CD4-positive, alpha-beta memory T cell (primary cell): ENCODE results near the gene PLIN4. TPM values are rescaled to one million over a fixed set of nuclear protein-coding genes. Genes with fewer than 3 reads are reported as not detected.

Experiments used
- CTCF ChIA-PET: fragments of 350-600 bp; sonication (Branson Sonifier 250); formaldehyde crosslinking; loops from one replicate; lab custom pipeline; 2021; ENCODE audit warnings: inconsistent platforms; ENCODE audit not compliant: partially characterized antibody; lab: Charles Lee
- POLR2A ChIA-PET: fragments of 350-600 bp; sonication (Branson Sonifier 250); formaldehyde crosslinking; loops from one replicate; lab custom pipeline; 2021; ENCODE audit not compliant: partially characterized antibody; lab: Charles Lee
- DNase-seq, 5 donors: peaks; one replicate each; pipeline versions ENCODE4 v3.0.0 to v3.0.0-alpha.2; 2020 to 2022; ENCODE audit warnings: mixed read lengths in 1 of 5
- H3K27ac ChIP-seq: one replicate; pipeline ENCODE4 v1.7.0; 2013; ENCODE audit warnings: low read depth, low read length
- H3K27me3 ChIP-seq: 2 replicates; pipeline ENCODE4 v1.7.0; 2013; ENCODE audit warnings: mild to moderate bottlenecking, low read length, moderate library complexity; ENCODE audit not compliant: insufficient read depth
- H3K36me3 ChIP-seq: 2 replicates; pipeline ENCODE4 v1.7.0; 2013; ENCODE audit warnings: mild to moderate bottlenecking, low read length, moderate library complexity; ENCODE audit not compliant: insufficient read depth
- H3K4me1 ChIP-seq: 2 replicates; pipeline ENCODE4 v1.7.0; 2013; ENCODE audit warnings: mild to moderate bottlenecking, low read length, moderate library complexity; ENCODE audit not compliant: insufficient read depth
- H3K4me3 ChIP-seq, 2 donors: one replicate each; pipeline ENCODE4 v1.7.0; 2013; ENCODE audit warnings: low read length in 2 of 2, mild to moderate bottlenecking in 1 of 2
- H3K9me3 ChIP-seq, 2 donors: one replicate each; pipeline ENCODE4 v1.7.0; 2013; ENCODE audit warnings: low read length in 2 of 2, control low read depth in 1 of 2; ENCODE audit not compliant: control insufficient read depth in 1 of 2
- H3K27ac Mint-ChIP-seq, 7 donors: one replicate each; pipeline ENCODE4 v1.8.0; 2020 to 2021; ENCODE audit warnings: mixed read lengths in 7 of 7, mild to moderate bottlenecking in 6 of 7, inconsistent platforms in 3 of 7, moderate library complexity in 3 of 7
- H3K27me3 Mint-ChIP-seq, 2 donors: one replicate each; pipeline ENCODE4 v1.8.0; 2020 to 2021; ENCODE audit warnings: mixed read lengths in 2 of 2
- H3K36me3 Mint-ChIP-seq, 2 donors: one replicate each; pipeline ENCODE4 v1.8.0; 2020 to 2021; ENCODE audit warnings: mixed read lengths in 2 of 2, inconsistent platforms in 1 of 2, mild to moderate bottlenecking in 1 of 2
- H3K4me1 Mint-ChIP-seq, 4 donors: one replicate each; pipeline ENCODE4 v1.8.0; 2020 to 2021; ENCODE audit warnings: mixed read lengths in 4 of 4, mild to moderate bottlenecking in 1 of 4
- H3K4me3 Mint-ChIP-seq, 8 donors: one replicate each; pipeline ENCODE4 v1.8.0; 2020 to 2021; ENCODE audit warnings: mixed read lengths in 8 of 8, mild to moderate bottlenecking in 7 of 8, moderate library complexity in 6 of 8, inconsistent platforms in 3 of 8
- H3K9me3 Mint-ChIP-seq, 8 donors: one replicate each; pipeline ENCODE4 v1.8.0; 2020 to 2021; ENCODE audit warnings: mixed read lengths in 8 of 8, mild to moderate bottlenecking in 5 of 8, inconsistent platforms in 3 of 8, moderate library complexity in 1 of 8
- intact Hi-C: fragments of 100-400 bp; cut with micrococcal nuclease; formaldehyde crosslinking; loops from one replicate; pipeline ENCODE4 v1.15.1; 2023
- polyA plus RNA-seq, 2 donors: library from polyadenylated mRNA; unstranded; fragments of 300-500 nt; fragmentation: Illumina TruSeq; gene quantifications; one replicate each; pipeline ENCODE4 v1.2.3, GENCODE V29; 2021
- total RNA-seq, 2 experiments: library from RNA; stranded (reverse); gene quantifications; one replicate each; pipeline ENCODE4 v1.2.3, GENCODE V29; 2021

Gene PLIN4
- total and polyA plus RNA-seq, 4 experiments from 2014 or later = 0.14 to 0.22 (median 0.17) TPM; not detected in 1

GRCh38 chr19:4504891-4505569 is 13.3 kb downstream of the PLIN4 start:
- ChIA-PET POLR2A (no interaction called here), CTCF (interaction anchor here (1.4 kb wide), 1 partner anchor 20 kb away, joined by 3 read pairs; no protein-coding TSS in a partner anchor)
- H3K4me3 ChIP-seq = no peak overlapping the region
- no peaks in the 10 kb centered on the region for H3K27me3 Mint-ChIP-seq
- H3K27ac ChIP-seq = no peak overlapping the region
- H3K36me3 Mint-ChIP-seq = peaks cover 5 to 9% of the 10 kb centered on the region in 2 donors
- H3K27me3 ChIP-seq = no peaks in the 10 kb centered on the region
- DNase-seq = no peak
- H3K9me3 ChIP-seq = no peaks in the 10 kb centered on the region
- no peaks in the 10 kb centered on the region for H3K4me1 Mint-ChIP-seq
- intact Hi-C loops = no loop called here
- H3K4me1 ChIP-seq = no peaks in the 10 kb centered on the region
- no peaks in the 10 kb centered on the region for H3K36me3 ChIP-seq
- H3K9me3 Mint-ChIP-seq = peaks cover 0 to 2% (median 0%) of the 10 kb centered on the region in 8 donors
- H3K4me3 Mint-ChIP-seq = no peak overlapping the region
- no peak overlapping the region for H3K27ac Mint-ChIP-seq

DNA sequence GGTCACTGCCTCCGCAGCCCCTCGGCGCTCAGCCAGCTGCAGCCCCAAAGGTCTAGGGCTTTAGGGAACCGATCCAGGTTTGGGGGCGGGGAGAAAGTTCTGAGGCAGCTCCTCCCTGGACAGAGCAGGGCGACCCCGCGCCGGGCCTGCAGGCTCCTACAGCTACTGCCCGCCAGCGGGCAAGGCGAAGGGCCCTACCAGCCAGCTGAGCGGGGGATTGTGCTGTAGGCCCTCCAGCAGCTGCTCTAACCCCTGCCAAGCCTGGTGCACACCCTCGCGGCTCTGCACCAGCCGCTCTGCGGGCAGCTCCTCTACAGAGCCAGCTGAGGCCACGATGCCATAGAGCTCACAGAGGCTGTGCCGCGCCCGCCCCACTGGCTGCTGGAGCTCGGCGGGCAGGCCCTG is 14.0 kb downstream of the PLIN4 start:
- peaks cover 0 to 2% (median 0%) of the 10 kb centered on the region in 8 donors for H3K9me3 Mint-ChIP-seq
- intact Hi-C loops = no loop called here
- no peak for DNase-seq
- H3K27me3 ChIP-seq = no peaks in the 10 kb centered on the region
- CTCF ChIA-PET = interaction anchor here (1.4 kb wide), 1 partner anchor 21 kb away, joined by 3 read pairs; no protein-coding TSS in a partner anchor
- H3K4me1 Mint-ChIP-seq = no peaks in the 10 kb centered on the region
- no peak overlapping the region for H3K27ac Mint-ChIP-seq
- no peak overlapping the region for H3K4me3 ChIP-seq
- no peaks in the 10 kb centered on the region for H3K27me3 Mint-ChIP-seq
- no peaks in the 10 kb centered on the region for H3K9me3 ChIP-seq
- H3K36me3 Mint-ChIP-seq = peaks cover 11% of the 10 kb centered on the region in 2 donors
- H3K4me3 Mint-ChIP-seq = no peak overlapping the region
- POLR2A ChIA-PET = no interaction called here
- H3K36me3 ChIP-seq = no peaks in the 10 kb centered on the region
- no peaks in the 10 kb centered on the region for H3K4me1 ChIP-seq
- H3K27ac ChIP-seq = no peak overlapping the region

DNA sequence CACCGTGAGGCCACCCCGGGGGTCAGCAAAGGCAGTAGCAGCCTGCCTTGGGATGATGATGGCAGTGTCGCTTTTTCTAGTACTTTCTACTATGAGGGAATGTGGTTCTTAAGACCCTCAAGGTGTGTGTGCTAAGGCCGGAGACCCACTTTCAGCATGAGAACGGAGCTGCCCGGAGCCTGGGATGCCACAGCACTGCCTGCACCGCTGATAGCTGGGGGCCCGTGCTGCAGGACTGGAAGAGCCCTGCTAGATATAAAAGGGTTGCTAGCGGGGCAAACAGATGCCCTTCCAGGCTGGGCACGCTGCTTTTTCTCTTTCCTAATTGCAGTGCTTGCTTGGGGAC is 14.5 kb downstream of the PLIN4 start:
- no peak overlapping the region for H3K27ac ChIP-seq

DNA sequence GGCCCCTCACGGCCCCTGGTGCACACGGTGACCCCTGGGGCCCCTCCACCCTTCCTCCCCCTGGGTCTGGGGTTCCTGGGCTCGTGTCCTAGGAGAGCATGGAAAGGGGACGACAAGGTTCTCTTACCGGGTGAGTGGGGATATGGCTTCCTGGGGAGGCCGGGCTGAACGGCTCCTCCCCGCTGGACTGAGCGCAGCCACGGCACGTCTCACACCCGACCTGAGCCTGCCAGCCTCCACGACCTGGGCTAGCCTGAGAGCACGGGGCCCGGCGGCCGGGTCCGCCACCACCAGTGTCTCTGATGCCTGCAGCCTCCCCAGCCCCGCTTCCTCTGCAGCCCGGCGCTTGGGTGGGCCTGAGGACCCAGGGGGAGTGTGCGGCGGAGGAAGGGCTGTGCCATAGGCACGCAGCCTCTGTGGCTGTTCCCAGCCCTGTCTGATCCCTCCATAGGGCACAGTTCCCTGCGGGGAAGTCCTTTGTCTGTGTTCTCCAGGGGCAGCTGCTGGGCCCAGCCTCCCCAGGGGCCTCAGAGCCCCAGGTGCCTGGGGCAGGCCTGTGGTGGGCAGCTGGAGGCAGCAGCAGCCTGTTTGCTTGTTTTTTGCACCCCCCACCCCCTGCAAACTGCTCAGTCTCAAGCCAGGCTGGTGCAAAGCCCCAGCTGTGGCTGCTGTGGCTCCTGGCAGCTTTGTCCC is 15.0 kb downstream of the PLIN4 start:
- H3K4me1 ChIP-seq = no peaks in the 10 kb centered on the region
- Mint-ChIP-seq H3K4me3 (no peak overlapping the region), H3K36me3 (peaks cover 11 to 12% of the 10 kb centered on the region in 2 donors), H3K4me1 (no peaks in the 10 kb centered on the region), H3K9me3 (peaks cover 0 to 2% (median 0%) of the 10 kb centered on the region in 8 donors), H3K27me3 (no peaks in the 10 kb centered on the region), H3K27ac (no peak overlapping the region)
- H3K36me3 ChIP-seq = peaks cover 4% of the 10 kb centered on the region
- no peak overlapping the region for H3K27ac ChIP-seq
- no peak for DNase-seq
- intact Hi-C loops = no loop called here
- H3K27me3 ChIP-seq = no peaks in the 10 kb centered on the region
- ChIA-PET CTCF (no interaction called here), POLR2A (no interaction called here)
- H3K9me3 ChIP-seq = no peaks in the 10 kb centered on the region
- H3K4me3 ChIP-seq = no peak overlapping the region

More for the DNA sequence above, 14.5 kb downstream of the PLIN4 start:
- DNase-seq = no peak
- POLR2A ChIA-PET = no interaction called here
- Histone ChIP-seq H3K36me3 (no peaks in the 10 kb centered on the region), H3K4me3 (no peak overlapping the region), H3K4me1 (no peaks in the 10 kb centered on the region), H3K27me3 (no peaks in the 10 kb centered on the region), H3K9me3 (no peaks in the 10 kb centered on the region)
- Mint-ChIP-seq H3K36me3 (peaks cover 11 to 12% of the 10 kb centered on the region in 2 donors), H3K9me3 (peaks cover 0 to 2% (median 0%) of the 10 kb centered on the region in 8 donors), H3K4me3 (no peak overlapping the region), H3K4me1 (no peaks in the 10 kb centered on the region), H3K27me3 (no peaks in the 10 kb centered on the region), H3K27ac (no peak overlapping the region)
- CTCF ChIA-PET = interaction anchor here (1.4 kb wide), 1 partner anchor 21 kb away, joined by 3 read pairs; no protein-coding TSS in a partner anchor
- intact Hi-C loops = no loop called here

DNA sequence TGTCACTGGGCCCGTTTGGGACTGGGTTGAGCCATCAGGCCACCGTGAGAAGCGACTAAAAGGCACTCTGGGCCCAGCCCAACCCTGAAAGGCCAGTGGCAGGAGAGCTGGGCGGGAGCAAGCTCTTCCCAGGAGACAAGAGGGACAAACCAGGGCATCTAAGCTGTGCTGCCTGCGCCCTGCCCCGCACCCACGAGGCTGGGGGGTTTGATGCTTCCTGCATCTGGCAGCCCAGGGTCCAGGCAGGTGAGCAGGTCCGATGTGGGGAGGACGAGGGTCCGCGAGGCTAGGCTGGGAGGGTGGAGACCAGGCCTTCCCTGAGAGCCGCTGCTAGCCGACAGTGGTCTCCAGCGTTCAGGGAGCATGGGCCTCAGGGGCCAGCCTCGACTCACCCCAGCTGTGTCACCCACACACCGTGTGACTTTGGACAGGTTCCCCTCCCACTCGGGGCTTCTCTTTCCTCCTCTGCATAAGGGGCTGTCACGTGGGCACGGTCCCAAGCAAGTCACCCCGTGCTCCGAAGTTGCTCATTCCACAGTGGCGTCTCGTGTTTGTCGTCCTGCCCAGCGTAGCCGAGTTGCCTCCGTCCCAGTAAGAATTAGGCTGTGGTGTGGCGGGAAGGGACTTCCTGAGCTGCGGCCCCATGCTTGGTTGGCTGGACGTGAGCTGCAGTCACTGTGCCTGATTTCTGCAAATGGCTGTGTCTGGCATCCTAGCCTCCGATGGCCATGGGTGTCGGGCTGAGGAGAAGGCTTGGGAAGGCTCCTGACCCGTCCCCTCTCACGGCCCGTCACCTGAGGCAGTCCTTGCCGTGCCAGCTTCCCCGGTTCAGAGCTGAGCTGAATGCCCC is 15.8 kb downstream of the PLIN4 start:
- DNase-seq = no peak
- Histone ChIP-seq H3K4me3 (no peak overlapping the region), H3K27ac (no peak overlapping the region), H3K27me3 (no peaks in the 10 kb centered on the region), H3K4me1 (no peaks in the 10 kb centered on the region), H3K9me3 (no peaks in the 10 kb centered on the region), H3K36me3 (peaks cover 6% of the 10 kb centered on the region)
- Mint-ChIP-seq H3K4me3 (no peak overlapping the region), H3K27ac (no peak overlapping the region), H3K27me3 (no peaks in the 10 kb centered on the region), H3K36me3 (peaks cover 11 to 12% of the 10 kb centered on the region in 2 donors), H3K9me3 (peaks cover 0 to 2% (median 0%) of the 10 kb centered on the region in 8 donors), H3K4me1 (no peaks in the 10 kb centered on the region)
- intact Hi-C loops = no loop called here
- ChIA-PET CTCF (no interaction called here), POLR2A (no interaction called here)

DNA sequence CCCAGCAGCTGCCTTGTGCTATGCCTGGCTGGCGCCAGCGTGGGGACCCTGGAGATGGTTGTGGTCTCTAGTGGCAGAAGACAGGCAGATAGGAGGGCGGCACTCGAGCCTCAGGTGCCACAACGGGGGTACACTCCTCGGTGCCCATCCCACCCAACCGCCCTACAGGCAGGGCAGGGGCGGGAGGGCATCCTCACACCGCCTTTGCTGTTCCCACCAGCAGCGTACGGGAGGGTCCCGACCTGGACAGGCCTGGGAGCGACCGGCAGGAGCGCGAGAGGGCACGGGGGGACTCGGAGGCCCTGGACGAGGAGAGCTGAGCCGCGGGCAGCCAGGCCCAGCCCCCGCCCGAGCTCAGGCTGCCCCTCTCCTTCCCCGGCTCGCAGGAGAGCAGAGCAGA is 16.6 kb downstream of the PLIN4 start:
- H3K36me3 ChIP-seq = peaks cover 6% of the 10 kb centered on the region
- H3K9me3 ChIP-seq = no peaks in the 10 kb centered on the region
- H3K4me1 ChIP-seq = no peaks in the 10 kb centered on the region
- H3K27ac Mint-ChIP-seq = no peak overlapping the region
- intact Hi-C loops = no loop called here
- no peaks in the 10 kb centered on the region for H3K4me1 Mint-ChIP-seq
- H3K27me3 ChIP-seq = no peaks in the 10 kb centered on the region
- POLR2A ChIA-PET = no interaction called here
- CTCF ChIA-PET = no interaction called here
- no peak overlapping the region for H3K4me3 ChIP-seq
- H3K36me3 Mint-ChIP-seq = peaks cover 12 to 14% of the 10 kb centered on the region in 2 donors
- H3K9me3 Mint-ChIP-seq = no peaks in the 10 kb centered on the region
- H3K27me3 Mint-ChIP-seq = no peaks in the 10 kb centered on the region
- H3K4me3 Mint-ChIP-seq = no peak overlapping the region
- no peak for DNase-seq
- no peak overlapping the region for H3K27ac ChIP-seq
